HCT116 (cell line): ENCODE data around the gene SRSF3. TPM values are rescaled to one million over a fixed set of nuclear protein-coding genes. Genes with fewer than 3 reads are reported as not detected.

ENCODE experiments used
- ATAC-seq: fragments of 200-7000 bp; cut with Tn5 transposase; 2 replicates; pipeline ENCODE4 v1.9.1; 2020; ENCODE audit warnings: mild to moderate bottlenecking, moderate library complexity
- BruUV-seq: library from RNA; stranded (reverse); fragments of 400-500 nt; replicated peaks from 2 replicates; lab custom pipeline; 2021; lab: Mats Ljungman, UMichigan
- CTCF ChIA-PET: fragments of 300-600 bp; sonication (Branson Sonifier 250); formaldehyde crosslinking; loops from one replicate; lab custom pipeline; 2021; ENCODE audit warnings: antibody characterized with exemption; lab: Charles Lee
- POLR2A ChIA-PET: fragments of 300-600, 350-600 bp; sonication (Branson Sonifier 250); formaldehyde crosslinking; loops from one replicate; lab custom pipeline; 2021; ENCODE audit warnings: antibody characterized with exemption; lab: Charles Lee
- RAD21 ChIA-PET, 2 experiments: fragments of 300-600 bp; sonication (Branson Sonifier 250); formaldehyde crosslinking; loops; one replicate each; lab custom pipeline; 2023; ENCODE audit warnings: low total read pairs in 2 of 2; ENCODE audit not compliant: uncharacterized antibody in 2 of 2, unreplicated experiment in 2 of 2, low non-redundant PET in 1 of 2; lab: Charles Lee
- DNase-seq: peaks from one replicate; pipeline ENCODE4 v3.0.0-alpha.2; 2010; ENCODE audit warnings: low read depth, low spot score
- H2AFZ ChIP-seq: fragments of 200-600 bp; shearing (Covaris generic), sonication (generic); 2 replicates; pipeline ENCODE4 v1.6.1; 2017; ENCODE audit warnings: low read depth, mixed run types, mixed read lengths, antibody characterized with exemption, low read length; ENCODE audit not compliant: poor library complexity, severe bottlenecking
- H3K27ac ChIP-seq: 2 replicates; pipeline ENCODE4 v1.5.1; 2012; ENCODE audit warnings: low read depth, low read length
- H3K27me3 ChIP-seq: fragments of 200-600 bp; sonication (generic); 2 replicates; pipeline ENCODE4 v1.6.1; 2016; ENCODE audit warnings: mixed run types, low read length, mixed read lengths; ENCODE audit not compliant: insufficient read depth
- H3K36me3 ChIP-seq, 2 experiments: fragments of 200-500 bp in 1 of 2; fragments of 200-600 bp in 1 of 2; sonication (Bioruptor generic) in 1 of 2; sonication (generic) in 1 of 2; 2 replicates each; pipeline versions ENCODE4 v1.5.1 to v1.6.1; 2014 to 2016; ENCODE audit warnings: low read length in 2 of 2, inconsistent platforms in 1 of 2, mixed read lengths in 1 of 2, mixed run types in 1 of 2; ENCODE audit not compliant: insufficient read depth in 2 of 2, control insufficient read depth in 1 of 2
- H3K4me1 ChIP-seq, 2 experiments: fragments of 200-600 bp in 1 of 2; sonication (generic) in 1 of 2; 2 replicates each; pipeline versions ENCODE4 v1.5.1 to v1.6.1; 2012 to 2017; ENCODE audit warnings: low read length in 2 of 2, inconsistent platforms in 1 of 2, mild to moderate bottlenecking in 1 of 2, mixed read lengths in 1 of 2, mixed run types in 1 of 2, moderate library complexity in 1 of 2; ENCODE audit not compliant: insufficient read depth in 2 of 2, control insufficient read depth in 1 of 2
- H3K4me2 ChIP-seq: fragments of 200-600 bp; sonication (generic); 2 replicates; pipeline ENCODE4 v1.6.1; 2017; ENCODE audit warnings: mixed run types, low read length, mixed read lengths
- H3K4me3 ChIP-seq, 2 experiments: fragments of 200-600 bp in 1 of 2; sonication (generic) in 1 of 2; replicated peaks in 1 of 2; 2 replicates each; pipeline ENCODE4 v1.5.1; 2011 to 2016; ENCODE audit warnings: low read length in 2 of 2, control low read depth in 1 of 2, low read depth in 1 of 2, mild to moderate bottlenecking in 1 of 2, mixed read lengths in 1 of 2, mixed run types in 1 of 2
- H3K79me2 ChIP-seq: fragments of 200-600 bp; sonication (generic); 2 replicates; pipeline ENCODE4 v1.6.1; 2017; ENCODE audit warnings: mild to moderate bottlenecking, mixed run types, low read length, moderate library complexity, mixed read lengths; ENCODE audit not compliant: insufficient read depth
- H3K9ac ChIP-seq: fragments of 200-600 bp; sonication (generic); 2 replicates; pipeline ENCODE4 v1.6.1; 2016; ENCODE audit warnings: low read length, mixed read lengths
- H3K9me2 ChIP-seq: fragments of 200-600 bp; sonication (generic), shearing (Covaris generic); 2 replicates; pipeline ENCODE4 v1.6.1; 2017; ENCODE audit warnings: mixed run types, mild to moderate bottlenecking, moderate library complexity; ENCODE audit not compliant: insufficient read depth
- H3K9me3 ChIP-seq, 2 experiments: fragments of 200-500 bp in 1 of 2; fragments of 200-600 bp in 1 of 2; sonication (Bioruptor generic) in 1 of 2; sonication (generic) in 1 of 2; 2 replicates each; pipeline ENCODE4 v1.6.1; 2014 to 2017; ENCODE audit warnings: low read length in 2 of 2, mixed read lengths in 2 of 2, inconsistent platforms in 1 of 2, low read depth in 1 of 2, mild to moderate bottlenecking in 1 of 2, mixed run types in 1 of 2, moderate library complexity in 1 of 2; ENCODE audit not compliant: control insufficient read depth in 1 of 2, insufficient read depth in 1 of 2
- H4K20me1 ChIP-seq: fragments of 200-600 bp; sonication (generic), shearing (Covaris generic); 2 replicates; pipeline ENCODE4 v1.6.1; 2017; ENCODE audit warnings: mixed run types, mild to moderate bottlenecking, moderate library complexity; ENCODE audit not compliant: insufficient read depth
- CEBPB ChIP-seq: IDR thresholded peaks from 2 replicates; pipeline ENCODE4 v1.6.1; 2012; ENCODE audit warnings: low read depth
- CTCF ChIP-seq, 3 experiments: fragments of 200-600 bp in 1 of 3; sonication (generic) in 1 of 3; IDR thresholded peaks in 2 of 3; conservative IDR thresholded peaks in 1 of 3; 2 replicates each; pipeline ENCODE4 v1.5.1; 2012 to 2017; ENCODE audit warnings: low read depth in 2 of 3, low read length in 2 of 3, antibody characterized with exemption in 1 of 3, borderline replicate concordance in 1 of 3, control low read depth in 1 of 3, mild to moderate bottlenecking in 1 of 3, mixed read lengths in 1 of 3, mixed run types in 1 of 3, moderate library complexity in 1 of 3; ENCODE audit not compliant: insufficient read depth in 1 of 3
- FOSL1 ChIP-seq: IDR thresholded peaks from 2 replicates; pipeline ENCODE4 v1.6.1; 2012; ENCODE audit warnings: low read depth
- POLR2A ChIP-seq: IDR thresholded peaks from 2 replicates; pipeline ENCODE4 v1.7.0; 2011; ENCODE audit warnings: borderline replicate concordance; ENCODE audit not compliant: insufficient read depth, insufficient read length; ENCODE audit errors: extremely low read depth
- POLR2AphosphoS5 ChIP-seq: IDR thresholded peaks from 2 replicates; pipeline ENCODE4 v1.6.1; 2011; ENCODE audit warnings: mild to moderate bottlenecking, low read depth, low read length, moderate library complexity
- SIN3A ChIP-seq: IDR thresholded peaks from 2 replicates; pipeline ENCODE4 v1.6.1; 2012; ENCODE audit warnings: low read depth
- SRF ChIP-seq: IDR thresholded peaks from 2 replicates; pipeline ENCODE4 v1.6.1; 2012; ENCODE audit warnings: low read depth
- YY1 ChIP-seq: IDR thresholded peaks from 2 replicates; pipeline ENCODE4 v1.6.1; 2011; ENCODE audit warnings: low read length, low read depth, moderate library complexity, mild to moderate bottlenecking; ENCODE audit not compliant: insufficient replicate concordance; ENCODE audit errors: extremely low read depth
- ZFX ChIP-seq: fragments of 450-650 bp; IDR thresholded peaks from 2 replicates; pipeline ENCODE4 v1.6.1; 2017
- intact Hi-C: fragments of 100-400 bp; cut with micrococcal nuclease; formaldehyde crosslinking; loops from 2 replicates; pipeline ENCODE4 v1.10.0; 2022
- total RNA-seq: library from RNA; stranded (reverse); gene quantifications from one replicate; pipeline ENCODE4 v1.2.1, GENCODE V29; 2021; ENCODE audit not compliant: unreplicated experiment

The SRSF3 gene
- total RNA-seq, 1 experiment from 2014 or later: 362 TPM

- Histone ChIP-seq H3K27ac (no peak overlapping the region), H3K36me3 (no peaks in the 10 kb centered on the region; a peak in 1 of 4 replicates), H3K9me2 (no peaks in the 10 kb centered on the region), H3K4me3 (no peak overlapping the region), H3K4me2 (no peak overlapping the region), H3K4me1 (peaks cover 16 to 25% of the 10 kb centered on the region in 2 experiments)
- DNase-seq (no peak), ATAC-seq (no peak)
- intact Hi-C loops: no loop called here
- ChIA-PET RAD21 (no interaction called here), POLR2A (no interaction called here), CTCF (interaction anchor here (0.6 to 1.4 kb wide), 4 partner anchors 106 to 890 kb away, joined by 3 to 4 read pairs (median 3); no protein-coding TSS in a partner anchor)
- BruUV-seq: no TSS peak
- TF ChIP-seq POLR2AphosphoS5: no peak
- TF ChIP-seq CEBPB: no peak
- TF ChIP-seq POLR2A: no peak
- TF ChIP-seq SRF: no peak
- no peak for TF ChIP-seq ZFX
- no peak for TF ChIP-seq SIN3A
- TF ChIP-seq YY1: no peak
- no peak for TF ChIP-seq FOSL1
- TF ChIP-seq CTCF (IDR thresholded peaks at IDR 0.05 in 2 of 3, conservative IDR thresholded peaks at IDR 0.05 in 1 of 3; ENCODE audit: borderline replicate concordance in 1 of 3, insufficient read depth in 1 of 3, low read depth in 2 of 3, low read length in 2 of 3): no peak
- TF ChIP-seq, all 23 proteins: peak for 0
- peaks cover 3% of the 10 kb centered on the region; the same call in 1 of the 2 replicates for H4K20me1 ChIP-seq
- no peaks in the 10 kb centered on the region for H3K27me3 ChIP-seq
- no peaks in the 10 kb centered on the region for H3K9me3 ChIP-seq
- H3K9ac ChIP-seq: no peak overlapping the region
- no peak overlapping the region for H2AFZ ChIP-seq
- no peaks in the 10 kb centered on the region; the same call in 1 of the 2 replicates for H3K79me2 ChIP-seq
These were observed 24.5 kb downstream of the SRSF3 start for GRCh38 chr6:36618366-36619355.
